HG03280 (cell line): Measurements from ENCODE around the gene USP34.

Experiments
- ATAC-seq: cut with Tn5 transposase; IDR thresholded peaks from one replicate; pipeline ENCODE4 v1.9.1; 2021; ENCODE audit warnings: mild to moderate bottlenecking, moderate library complexity; ENCODE audit not compliant: unreplicated experiment

The USP34 gene

DNA sequence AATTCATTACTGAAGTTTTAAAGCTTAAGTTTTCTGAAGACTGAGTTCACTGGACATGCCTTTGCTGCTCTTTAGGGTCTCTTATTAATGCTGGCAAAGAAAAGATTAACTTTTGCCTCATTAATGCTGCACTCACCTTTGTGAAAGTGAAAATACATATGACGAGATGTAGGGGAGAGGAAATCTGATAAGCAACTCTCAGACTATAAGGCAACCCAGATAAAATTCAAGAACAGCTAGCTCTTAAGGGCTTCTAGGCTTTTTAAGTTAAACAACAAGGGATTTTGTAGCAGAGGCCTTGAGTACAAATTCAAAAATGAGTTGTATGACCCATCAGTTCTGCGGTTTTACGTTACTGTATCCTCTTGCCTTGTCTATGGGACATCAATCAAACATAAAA, 143.7 kb downstream of the USP34 start:
- no peak for ATAC-seq

DNA sequence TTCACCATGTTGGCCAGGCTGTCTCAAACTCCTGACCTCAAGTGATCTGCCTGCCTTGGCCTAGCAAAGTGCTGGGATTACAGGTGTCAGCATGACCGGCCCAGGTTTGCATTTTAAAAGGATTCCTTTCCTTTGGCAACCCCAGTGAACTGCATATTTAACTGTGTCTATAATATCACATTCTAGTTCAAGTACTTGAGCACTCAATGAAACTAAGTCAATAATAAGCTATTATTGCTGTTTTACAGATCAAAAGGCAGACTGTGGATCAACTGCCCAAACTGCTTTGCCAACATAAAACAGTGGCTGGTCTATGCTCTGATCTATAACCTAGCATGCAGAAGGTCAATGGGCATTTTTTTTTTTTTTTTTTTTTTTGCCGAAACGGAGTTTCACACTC, 144.5 kb downstream of the USP34 start:
- no peak for ATAC-seq

DNA sequence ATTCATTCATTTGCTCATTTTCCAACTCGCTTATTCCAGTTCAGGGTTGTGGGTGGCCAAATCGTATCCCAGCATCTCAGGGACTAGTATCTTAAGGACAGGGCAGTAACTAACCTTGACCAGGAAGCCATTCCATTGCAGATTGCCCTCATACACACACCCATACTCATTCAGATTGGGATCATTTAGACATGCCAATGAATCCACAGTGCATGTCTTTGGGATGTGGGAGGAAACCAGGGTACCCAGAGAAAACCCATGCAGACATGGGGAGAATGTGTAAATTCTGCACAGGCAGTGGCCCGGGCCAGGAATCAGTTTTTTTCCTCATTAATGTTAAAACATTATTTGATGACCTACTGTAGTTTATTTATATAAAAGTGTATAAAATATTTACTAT, 150.7 kb downstream of the USP34 start:
- ATAC-seq: no peak

DNA sequence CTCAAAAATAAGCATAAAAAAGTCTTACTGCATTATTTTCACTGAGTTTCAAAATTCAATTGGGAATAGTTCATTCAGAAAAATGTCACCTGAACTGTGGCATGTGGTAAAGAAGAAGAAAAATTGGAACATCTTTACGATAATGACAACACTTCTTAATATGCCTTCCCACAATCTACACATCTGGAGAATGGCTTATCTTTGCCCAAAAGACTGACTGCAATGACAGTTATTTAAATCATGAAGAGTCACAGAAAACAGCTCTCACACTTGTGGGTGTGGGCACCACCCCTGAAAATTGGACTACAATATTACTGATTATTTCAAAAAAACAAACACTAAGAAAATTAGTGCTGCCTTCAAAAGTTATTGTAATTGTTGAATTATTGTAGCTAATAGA, 152.3 kb downstream of the USP34 start:
- ATAC-seq: no peak

DNA sequence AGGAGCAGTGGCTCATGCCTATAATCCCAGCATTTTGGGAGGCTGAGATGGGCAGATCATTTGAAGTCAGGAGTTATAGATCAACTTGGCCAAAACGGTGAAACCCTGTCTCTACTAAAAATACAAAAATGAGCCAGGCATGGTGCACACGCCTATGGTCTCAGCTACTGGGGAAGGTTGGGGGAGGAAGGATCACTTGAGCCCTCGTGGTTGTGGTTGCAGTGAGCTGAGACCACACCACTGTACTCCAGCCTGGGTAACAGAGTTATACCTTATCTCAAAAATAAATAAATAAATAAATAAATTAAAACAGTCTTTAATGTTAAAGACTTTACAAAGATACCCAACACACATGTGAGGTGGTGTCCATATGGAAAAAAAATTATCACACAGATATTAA, 174.9 kb downstream of the USP34 start:
- no peak for ATAC-seq

DNA sequence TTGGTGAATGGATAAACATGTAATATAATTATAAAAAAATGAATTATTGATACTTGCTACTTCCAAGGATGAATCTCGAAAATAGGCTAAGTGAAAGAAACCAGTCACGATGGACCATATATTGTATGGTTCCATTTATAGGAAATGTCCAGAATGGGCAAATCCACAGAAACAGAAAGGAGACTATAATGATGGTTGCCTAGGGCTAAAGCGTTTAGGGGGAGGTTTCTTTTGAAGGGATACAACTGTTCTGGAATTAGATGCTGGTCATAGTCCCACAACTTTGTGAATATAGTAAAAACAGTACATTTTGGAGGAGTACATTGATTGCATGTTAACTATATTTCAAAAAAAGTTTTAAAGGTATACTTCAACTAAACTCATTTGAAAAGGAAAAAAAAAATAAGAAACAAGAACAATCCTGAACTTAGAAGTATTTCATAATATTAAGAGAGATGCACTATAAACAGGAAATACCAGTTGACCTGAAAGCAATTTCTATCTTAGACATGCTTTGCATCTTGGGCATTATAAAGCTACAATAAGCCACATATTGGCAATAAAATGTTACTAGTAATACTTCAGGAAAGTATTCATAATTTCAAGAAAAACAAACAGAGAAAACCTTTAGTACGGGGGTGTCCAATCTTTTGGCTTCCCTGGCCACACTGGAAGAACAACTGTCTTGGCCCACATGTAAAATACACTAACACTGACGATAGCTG, 178.9 kb downstream of the USP34 start:
- ATAC-seq: no peak

DNA sequence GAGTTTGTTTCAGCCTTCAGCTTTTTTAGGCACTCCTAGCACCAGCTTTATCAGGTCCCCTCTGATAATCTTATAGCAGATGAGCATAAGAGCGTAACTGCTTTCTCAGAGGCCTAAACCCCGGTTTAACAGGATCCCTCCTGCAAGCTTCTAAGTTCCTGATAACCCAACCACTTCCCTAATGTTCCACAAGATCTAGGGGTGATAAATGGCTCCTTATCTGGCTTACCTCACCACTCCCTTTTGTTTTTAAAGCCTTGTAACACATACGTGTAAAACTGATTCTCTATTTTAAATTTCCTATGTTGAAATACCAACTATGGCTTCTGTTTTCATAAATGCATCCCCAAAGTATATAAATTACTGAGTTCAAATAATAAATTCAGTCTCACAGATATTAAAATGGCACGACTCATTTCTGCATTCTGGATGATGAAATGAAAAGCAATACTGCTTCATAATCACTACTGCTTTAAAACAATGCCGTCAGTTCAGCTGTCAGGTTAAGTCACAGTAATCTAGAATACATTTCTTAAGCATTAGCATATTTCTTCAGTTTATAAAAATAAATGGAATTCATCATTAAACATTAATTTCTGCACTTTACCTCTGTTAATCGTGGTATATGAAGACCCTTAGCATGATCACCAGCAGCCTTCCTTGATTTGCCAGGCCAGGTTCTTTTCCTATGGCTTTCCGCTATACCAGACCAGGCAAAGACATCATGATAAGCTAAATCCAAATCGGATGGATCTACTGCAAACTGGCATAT, 182.6 kb downstream of the USP34 start:
- ATAC-seq: no peak

DNA sequence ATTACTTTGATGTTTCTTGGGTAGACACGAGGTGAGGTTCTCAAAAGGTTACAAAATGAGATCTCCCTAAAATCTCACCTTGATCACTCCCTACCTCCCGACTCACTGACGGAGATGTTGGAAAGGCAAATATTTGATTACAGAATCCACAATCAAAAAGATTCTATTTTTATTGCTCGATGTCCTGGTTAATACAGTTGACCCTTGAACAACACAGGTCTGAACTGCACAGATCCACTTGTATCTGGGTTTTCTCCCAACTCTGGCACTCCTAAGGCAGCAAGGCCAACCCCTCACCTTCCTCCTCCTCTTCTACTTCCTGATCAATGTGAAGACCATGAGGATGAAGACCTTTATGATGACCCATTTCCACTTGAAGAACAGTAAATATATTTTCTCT, 183.6 kb downstream of the USP34 start:
- ATAC-seq: no peak

DNA sequence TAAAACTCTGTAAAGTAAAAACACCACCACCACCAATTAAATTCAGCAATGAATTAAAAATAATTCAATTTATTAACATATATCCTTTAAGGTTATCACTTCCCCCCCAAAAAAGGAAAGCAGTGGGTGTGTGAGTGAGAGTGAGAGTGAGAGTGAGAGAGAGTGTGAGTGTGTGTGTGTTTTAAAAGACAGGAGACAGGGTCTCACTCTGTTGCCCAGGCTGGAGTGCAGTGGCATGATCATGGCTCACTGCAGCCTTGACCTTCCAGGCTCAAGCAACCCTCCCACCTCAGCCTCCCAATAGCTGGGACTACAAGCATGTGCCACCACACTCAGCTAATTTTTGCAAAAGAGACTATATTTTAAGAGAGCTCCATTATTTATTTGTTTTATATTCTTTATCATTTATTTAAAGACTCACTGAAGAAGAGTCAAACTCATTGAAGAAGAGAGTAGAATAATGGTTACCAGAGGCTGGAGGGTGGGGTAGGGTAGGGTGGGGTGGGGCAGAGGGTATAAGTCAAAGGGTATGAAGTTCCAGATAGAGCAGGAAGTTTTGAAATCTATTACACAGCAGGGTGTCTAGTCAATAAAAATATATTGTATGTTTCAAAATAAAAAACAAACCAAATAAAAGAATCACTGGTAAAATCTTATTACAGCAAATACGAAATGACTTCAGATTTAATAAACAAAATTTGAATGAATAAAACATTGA, 187.3 kb downstream of the USP34 start:
- ATAC-seq: no peak

DNA sequence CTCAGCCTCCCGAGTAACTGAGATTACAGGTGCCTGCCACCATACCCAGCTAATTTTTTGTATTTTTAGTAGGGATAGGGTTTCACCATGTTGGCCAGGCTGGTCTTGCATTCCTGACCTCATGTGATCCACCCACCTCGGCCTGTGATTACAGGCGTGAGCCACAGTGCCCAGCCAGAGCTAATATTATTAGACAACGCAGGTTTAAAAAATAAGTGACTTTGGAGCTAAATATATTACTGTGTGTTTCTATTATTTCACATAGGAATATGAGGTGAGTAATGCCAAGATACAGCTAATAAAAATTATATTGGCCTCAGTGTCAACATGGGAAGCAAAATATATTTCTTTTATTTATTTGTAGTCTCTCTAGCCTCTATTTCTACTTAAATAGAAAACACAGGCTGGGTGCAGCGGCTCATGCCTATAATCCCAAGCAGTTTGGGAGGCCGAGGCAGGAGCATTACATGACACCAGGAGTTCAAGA, 188.7 kb downstream of the USP34 start:
- no peak for ATAC-seq

DNA sequence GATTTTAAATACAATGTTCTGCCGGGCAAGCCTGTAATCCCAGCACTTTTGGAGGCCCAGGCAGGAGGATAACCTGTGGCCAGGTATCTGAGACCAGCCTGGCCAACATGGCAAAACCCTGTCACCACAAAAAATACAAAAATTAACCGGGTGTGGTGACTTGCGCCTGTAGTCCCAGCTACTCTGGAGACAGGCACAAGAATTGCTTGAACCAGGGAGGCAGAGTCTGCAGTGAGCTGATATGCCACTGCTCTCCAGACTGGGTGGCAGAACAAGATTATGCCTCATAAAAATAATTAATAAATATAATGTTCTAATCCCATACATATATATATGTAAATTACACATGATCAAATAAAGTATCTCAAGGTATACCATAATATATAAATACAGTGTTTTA, 189.6 kb downstream of the USP34 start:
- ATAC-seq: no peak

DNA sequence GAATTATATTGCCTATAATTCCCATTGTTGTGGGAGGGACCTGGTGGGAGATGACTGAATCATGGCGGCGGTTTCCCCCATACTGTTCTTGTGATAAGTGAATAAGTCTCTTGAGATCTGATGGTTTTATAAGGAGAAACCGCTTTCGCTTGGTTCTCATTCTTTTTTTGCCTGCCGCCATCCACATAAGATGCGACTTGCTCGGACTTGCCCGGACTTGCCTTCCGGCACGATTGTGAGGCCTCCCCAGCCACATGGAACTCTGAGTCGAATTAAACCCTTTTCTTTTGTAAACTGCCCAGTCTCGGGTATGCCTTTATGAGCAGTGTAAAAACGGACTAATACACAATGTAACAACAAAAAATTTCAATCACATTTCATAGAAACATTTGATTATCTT, 193.1 kb downstream of the USP34 start:
- ATAC-seq: no peak

DNA sequence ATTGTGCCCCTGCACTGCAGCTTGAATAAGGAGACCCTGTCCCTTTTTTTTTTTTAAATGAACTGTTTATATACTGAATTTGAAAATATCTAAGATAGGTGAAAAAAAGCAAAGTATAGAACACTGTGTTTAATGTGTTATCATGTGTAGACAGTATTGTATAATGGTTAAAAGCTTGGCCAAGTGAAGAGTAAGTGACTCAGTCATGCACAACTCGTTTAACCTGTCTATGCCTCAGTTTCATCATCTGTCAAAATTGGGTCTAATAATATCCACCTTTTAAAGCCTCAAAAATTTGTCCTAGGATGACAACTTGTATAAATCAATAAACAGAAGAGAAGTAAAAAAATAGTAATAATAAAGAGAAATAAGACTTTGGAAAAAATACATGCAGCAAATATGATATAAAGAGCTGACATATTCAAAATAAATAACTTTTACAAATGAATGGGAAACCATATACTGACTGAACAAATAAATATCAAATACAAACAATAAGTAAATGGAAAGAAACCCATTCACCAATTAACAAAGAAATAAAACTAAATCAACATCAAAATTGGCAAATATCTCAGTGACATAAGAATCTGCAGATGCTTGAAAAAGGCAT, 195.2 kb downstream of the USP34 start:
- no peak for ATAC-seq

DNA sequence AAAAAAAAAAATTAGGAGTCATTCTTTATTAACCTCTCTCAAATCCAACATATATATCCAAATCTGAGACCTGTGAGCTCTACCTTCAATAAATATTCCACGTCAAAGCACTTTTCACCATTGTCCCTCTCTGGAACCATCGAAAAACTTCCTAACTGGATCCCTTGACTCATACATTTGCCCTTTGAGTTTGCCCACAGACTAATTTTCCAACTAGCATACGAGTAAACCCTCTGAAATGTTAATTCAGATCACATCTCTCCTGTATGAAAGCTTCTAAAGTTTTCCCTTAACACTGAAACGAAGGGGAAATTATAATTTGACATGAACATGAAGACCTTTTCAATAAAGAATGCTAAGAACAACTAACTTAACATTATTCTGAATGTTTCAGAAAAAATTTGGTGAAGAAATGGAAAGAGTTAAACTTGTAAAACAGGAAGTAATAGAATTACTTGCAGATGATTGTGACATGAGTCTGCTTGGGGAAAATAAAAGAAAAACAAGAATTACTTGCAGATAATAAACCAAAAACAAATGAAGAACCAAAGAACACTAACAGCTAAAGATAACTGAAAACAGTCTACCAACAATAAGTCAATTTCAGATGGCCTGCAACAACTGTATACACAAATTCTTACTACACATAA, 198.3 kb downstream of the USP34 start:
- ATAC-seq: no peak

DNA sequence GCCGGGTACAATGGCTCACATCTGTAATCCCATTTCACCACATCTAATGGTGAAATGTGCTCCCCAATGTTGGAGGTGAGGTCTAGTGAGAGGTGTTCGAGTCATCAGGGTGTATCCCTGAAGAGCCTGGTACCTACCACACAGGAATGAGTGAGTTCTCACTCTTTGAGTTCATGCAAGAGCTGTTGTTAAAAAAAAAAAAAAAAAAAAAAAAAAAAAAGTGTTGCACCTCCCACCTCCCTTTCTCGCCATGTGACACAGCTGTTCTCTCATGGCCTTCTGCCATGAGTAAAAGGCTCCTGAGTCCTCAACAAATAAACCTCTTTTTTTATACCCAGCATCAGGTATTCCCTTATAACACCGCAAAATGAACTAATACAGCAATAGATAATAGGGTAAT, 202.6 kb downstream of the USP34 start:
- ATAC-seq: no peak

DNA sequence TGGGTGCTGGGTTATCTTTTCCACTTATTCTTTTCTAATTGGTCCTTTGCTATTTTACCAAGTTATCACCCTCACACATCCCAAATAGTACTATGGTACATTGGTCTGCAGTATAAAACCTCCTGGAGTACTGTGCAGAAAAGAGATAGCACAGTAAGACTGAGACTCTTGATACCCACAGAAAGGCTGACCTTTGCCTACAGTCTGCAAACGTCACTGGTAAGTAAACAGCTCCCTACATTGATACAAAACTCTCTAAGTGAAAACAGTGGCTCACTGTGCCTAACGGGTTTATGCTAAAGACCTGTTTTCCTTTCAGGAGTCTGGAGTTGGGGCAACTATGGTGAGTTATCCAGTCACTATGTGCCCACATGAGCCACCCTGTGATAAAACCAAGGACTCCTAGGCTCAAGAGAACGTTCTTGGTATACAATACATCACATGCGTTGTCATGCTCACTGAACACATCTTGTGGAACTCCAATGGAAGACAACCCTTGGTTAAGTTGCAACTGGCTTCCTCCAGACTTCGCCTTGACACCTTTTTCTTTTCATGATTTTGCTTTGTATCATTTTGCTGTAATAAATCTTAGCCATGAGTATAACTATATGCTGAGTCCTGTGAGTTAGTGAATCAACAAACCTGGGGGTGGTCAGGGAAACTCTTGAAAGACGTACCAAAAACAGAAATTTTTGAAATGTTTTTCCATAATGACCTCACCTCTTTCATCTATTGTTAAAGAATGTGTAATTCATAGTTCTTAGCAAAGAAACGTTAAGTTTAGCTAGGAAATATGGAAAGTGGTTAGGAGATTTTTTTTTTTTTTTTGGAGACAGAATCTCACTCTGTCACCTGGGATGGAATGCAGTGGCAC, 204.0 kb downstream of the USP34 start:
- no peak for ATAC-seq

DNA sequence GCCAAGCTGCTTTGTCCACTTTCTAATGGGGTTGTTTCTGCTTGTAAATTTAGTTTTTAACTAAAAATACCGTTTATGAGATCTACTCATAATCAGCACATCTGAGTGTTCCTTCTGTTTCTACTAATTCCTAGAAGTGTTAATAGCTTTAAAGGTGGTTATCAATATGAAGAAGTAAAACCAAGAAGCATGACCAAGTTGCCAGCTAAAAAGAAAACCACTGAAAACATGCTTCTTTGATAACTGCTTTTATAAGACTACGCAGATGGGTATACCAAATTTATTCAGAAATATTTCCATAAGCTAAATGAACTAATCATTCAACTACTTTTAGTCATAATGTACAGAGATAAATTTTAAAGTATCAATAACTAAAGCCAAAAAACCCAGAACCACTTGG, 207.1 kb downstream of the USP34 start:
- ATAC-seq: no peak

DNA sequence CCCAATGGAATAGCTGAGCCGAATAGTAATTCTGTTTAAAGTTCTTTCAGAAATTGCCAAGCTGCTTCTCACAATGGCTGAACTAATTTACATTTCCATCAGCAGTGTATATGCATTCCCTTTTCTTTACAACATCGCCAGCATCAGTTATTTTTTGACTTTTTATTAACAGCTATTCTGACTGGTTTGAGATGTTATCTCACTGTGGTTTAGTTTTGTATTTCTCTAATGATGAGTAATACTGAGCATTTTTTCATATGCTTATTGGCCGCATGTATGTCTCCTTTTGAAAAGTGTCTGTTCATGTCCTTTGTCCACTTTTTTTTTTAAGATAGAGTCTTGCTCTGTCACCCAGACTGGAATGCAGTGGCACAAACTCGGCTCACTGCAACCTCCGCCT, 208.2 kb downstream of the USP34 start:
- ATAC-seq: no peak

DNA sequence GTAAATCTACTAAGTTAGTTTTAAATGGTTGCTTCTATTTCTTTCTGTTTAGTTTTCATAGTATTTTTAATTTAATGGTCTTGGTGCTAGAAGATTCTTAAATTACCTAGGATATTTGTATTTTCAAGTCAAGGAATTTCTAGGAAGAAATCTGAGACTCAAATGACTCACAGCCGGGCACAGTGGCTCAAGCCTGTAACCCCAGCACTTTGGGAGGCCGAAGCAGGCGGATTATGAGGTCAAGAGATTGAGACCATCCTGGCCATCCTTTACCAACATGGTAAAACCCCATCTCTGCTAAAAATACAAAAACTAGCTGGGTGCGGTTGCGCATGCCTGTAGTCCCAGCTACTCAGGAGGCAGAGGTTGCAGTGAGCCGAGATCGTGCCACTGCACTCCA, 213.4 kb downstream of the USP34 start:
- no peak for ATAC-seq
